OCI-LY3 (cell line): ENCODE results near the gene CEP350.

Experiments
- CTCF ChIP-seq: fragments of 200-600, 300-600 bp; sonication (generic); IDR thresholded peaks from 2 replicates; pipeline ENCODE4 v1.5.1; 2014; ENCODE audit warnings: antibody characterized with exemption, low read length, low read depth
- EZH2phosphoT487 ChIP-seq: fragments of 200-600 bp; shearing (Covaris generic); IDR thresholded peaks from 2 replicates; pipeline ENCODE4 v1.6.1; 2018; ENCODE audit warnings: antibody characterized with exemption, mixed run types, low read depth

GRCh38 chr1:179937668-179938254 is 16.8 kb upstream of the CEP350 start:
- TF ChIP-seq CTCF (no peak), EZH2phosphoT487 (no peak)
